Stimulated activated CD4-positive, alpha-beta T cell treated with anti-CD3 and anti-CD28 coated beads, Interleukin-4, amount 100 ng/mL, for 48 hours (primary cell): ENCODE results near the gene TGFBR3.

Experiments used
- DNase-seq, 2 donors: peaks; one replicate each; pipeline ENCODE4 v3.0.0-alpha.2; 2020; ENCODE audit warnings: low read depth in 2 of 2

Gene TGFBR3

GRCh38 chr1:91799863-91800262, 86.1 kb downstream of the TGFBR3 start:
- no peak for DNase-seq

DNA sequence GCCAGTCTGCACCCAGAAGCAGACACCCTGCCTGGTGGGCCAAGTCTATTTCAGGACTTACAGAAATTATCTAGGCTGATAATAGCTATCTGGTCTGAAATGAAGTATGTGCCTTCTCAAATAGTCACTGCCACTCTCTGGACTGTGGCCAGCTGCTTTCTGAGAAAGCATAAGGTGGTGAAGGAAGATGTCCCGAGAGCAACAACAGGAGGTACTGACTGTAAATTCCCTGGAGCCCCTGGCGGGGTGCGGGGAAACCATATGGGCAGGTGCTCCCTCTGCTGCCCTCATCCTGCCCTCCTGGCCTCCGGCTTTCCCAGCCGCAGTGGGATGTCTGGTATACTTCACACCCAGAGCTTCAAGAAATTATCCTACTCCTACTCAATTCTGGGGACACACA, 86.8 kb downstream of the TGFBR3 start:
- DNase-seq: no peak

DNA sequence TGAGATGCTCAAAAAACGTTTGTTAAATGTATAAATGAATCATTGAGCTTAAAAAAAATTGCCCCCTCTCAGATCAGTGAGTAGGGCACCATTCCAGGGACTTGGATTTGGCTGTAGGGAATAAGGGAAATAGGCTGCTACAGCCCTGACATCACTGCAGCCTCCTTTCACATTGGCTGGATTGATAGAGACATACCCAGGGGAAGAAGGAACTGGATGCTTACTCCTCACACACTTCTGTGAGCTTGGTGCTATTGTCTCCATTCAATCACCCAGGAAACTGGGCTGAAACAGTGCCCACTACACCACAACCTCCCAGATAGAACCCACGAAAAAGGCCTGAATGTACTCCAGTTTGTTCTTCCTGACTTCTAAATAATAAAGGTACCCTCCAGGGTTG, 87.2 kb downstream of the TGFBR3 start:
- no peak for DNase-seq

DNA sequence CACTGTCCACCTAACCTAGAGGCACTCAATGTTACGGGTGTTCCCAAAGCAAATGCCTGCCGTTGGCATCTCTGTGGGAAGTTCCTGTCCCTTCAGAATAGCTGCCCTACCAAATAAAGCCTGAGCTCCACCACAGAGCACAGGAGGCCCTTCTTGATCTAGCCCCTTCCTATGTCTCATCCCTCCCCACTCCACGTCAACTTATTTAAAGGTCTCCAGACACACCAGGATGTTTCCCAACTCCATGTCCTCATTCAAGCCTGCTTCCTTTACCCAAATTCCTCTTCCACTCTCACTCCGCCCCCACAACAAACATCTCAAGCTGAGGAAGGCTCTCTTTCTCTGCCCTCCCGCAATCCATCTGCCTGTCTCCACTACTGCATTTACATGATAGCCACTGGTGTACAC, 87.7 kb downstream of the TGFBR3 start:
- no peak for DNase-seq

DNA sequence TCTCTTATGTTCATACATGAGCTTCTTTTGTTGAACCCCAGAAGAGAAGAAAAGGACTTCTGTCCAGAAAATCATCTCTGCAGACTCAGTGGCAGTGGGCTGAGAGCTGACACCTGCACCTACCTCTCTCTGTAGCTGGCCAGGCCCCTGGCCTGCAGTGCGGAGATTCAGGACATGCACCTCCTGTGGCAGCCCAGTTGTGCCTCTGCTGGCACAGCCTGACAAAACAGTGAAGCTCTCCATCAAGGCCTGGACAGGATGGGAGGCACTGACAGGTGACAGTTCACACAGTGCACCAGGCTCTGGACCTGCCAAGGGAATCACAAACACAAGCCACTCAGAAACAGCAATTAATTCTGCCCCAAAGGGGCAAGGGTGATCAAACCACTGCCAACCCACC, 88.8 kb downstream of the TGFBR3 start:
- no peak for DNase-seq

GRCh38 chr1:91796390-91796654, 89.6 kb downstream of the TGFBR3 start:
- no peak for DNase-seq

DNA sequence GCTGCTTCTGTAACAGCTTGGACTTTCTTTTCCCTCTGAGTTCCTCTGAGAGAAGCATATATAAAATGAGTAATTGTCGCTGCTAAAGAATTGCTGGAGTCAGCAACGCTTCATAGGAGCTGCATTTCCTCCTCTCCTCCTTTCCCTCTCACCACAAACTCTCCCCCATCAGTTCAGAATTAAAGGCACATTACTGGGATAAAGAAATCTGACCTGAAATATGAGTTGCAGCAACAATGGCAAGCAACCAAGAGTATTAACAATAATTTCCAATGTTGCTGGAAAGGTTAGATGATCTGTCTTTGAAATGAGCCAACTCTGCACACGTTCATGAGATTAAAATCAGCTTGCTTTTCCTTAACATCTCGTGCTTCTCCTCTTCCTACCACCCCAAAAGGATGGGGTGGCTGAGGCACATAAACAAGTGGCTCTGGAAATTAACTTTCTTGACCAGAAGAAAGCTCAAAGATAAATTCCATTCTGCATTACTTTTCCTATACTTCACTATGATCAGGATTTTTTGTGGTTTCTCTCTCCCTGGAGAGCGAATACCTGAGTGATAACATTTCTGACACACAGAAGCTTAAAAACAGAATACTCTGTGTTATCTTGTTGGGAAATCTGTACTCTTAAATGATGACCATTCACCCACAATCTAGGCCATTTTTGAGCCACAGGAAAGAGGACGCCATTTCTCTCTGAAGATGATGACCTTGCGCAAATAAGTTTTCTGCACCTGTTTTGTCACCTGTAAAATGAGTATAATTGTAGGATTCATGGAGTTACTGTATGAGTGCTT, 90.2 kb downstream of the TGFBR3 start:
- DNase-seq: no peak

- DNase-seq: no peak
These were observed 92.1 kb downstream of the TGFBR3 start for GRCh38 chr1:91793877-91794276.

DNA sequence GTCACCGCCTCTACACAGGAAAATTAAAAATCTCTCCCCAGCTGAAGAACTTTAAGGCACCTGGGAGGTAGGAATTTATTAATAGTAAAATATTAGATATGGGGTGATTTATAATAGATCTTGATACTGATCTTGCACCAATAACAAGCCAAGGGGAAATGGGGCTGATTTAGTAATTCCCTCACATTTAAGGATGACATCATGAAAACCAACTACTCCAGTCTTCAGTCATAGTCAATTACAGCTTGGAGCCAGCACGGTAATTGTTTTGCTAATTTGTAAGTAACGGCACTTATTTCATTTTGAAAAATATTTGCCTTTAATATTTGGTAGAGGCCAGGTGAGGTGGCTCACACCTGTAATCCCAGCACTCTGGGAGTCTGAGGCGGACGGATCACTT, 92.8 kb downstream of the TGFBR3 start:
- DNase-seq: no peak

DNA sequence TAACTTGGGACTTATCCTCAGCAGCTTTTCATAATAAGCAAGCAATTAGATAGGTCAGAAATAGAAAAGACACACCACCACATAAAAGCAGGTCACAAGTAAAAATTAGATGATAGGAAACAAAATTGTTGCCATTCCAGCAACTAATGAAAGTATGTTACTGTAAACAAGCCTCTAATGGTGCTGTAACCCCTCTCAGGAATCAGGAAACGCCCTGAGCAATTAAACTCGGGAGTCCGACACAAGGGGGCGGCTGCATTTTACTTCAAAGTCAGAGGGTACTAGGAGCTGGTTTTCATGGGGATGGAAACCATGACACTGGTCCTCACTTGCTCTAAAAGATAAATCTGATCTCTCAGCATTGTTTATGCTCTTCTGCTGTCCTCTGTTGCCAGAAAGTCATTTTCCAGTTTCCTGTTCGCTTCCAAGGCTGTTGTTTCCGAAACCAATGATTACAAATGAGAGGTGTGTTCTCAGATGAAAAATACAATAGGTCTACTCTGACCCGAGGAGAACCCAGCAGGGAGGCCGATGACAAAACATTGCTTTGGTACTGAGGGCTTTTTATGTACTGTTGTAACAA, 93.4 kb downstream of the TGFBR3 start:
- no peak for DNase-seq

DNA sequence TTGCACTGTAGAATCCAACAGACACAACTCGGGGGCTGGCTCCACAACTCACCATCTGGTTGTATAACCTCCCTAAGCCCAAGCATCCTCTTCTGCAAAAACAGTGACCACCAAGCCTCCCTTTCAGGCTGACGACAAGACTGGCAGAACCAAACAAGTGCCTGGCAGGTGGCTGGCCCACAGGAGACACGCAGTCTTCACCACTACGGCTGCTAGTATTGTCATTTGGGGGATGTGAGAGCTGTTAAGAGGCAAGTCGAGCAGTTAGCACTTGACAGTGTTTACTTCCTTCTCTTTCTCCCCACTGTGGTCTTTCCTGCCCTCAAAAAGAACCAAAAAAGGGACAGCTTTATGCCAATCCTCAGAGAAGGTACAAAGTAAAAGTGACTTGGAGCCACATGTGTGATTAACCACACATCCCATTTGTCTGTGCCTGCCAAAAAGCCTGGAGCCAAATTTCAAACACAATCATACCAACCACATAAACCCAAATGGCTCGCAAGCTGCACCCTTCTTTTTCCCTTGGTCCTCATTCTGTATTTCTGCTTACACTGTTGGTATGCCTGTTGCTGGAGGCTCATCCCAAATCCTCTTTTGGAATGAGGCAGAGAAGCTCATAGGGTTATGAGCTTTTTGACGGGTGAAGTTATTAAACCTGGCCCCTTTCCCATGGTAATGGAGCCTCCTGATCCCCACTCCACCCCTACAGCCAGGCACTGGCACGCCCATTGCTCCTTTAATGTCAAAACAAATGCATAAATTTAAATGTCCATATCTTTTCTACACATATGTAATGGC, 94.1 kb downstream of the TGFBR3 start:
- DNase-seq: no peak

DNA sequence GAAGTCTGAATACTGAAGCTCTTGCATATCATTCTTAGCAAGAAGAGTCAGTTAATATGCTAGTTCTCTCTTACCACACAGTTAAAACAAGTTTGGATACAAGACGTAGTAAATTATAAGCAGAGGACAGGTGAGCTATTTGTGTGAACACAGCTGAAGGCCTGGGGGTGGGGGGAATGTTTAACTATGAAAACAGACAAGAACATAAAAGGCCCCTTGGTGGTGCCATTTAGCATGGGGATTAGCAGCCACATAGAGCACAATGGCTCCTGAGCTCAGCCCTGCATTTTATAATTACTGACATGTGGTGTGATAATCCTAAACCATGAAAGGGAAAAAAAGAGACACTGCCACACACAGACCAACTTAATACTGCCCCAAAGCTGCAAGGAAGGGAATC, 94.8 kb downstream of the TGFBR3 start:
- no peak for DNase-seq

DNA sequence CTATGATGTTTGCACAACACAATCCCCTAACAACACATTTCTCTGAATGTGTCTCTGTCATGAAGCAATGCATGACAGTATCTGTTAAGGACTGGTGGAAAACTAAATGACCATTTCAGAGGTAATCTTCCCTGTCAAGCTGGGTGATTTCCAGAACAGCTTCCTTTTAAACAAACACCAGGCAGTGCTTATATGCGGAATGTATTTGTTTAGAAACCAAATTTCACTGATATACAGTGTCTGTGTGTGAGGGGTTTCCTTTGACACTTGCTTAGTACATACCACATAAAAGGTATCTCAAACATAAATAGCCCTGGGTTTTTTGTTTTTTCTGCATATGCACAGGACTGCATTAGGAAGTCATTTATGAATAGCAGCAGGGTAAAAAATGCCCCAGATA, 95.6 kb downstream of the TGFBR3 start:
- no peak for DNase-seq

- DNase-seq: no peak
These were observed 96.5 kb downstream of the TGFBR3 start for GRCh38 chr1:91789273-91789997.

GRCh38 chr1:91787919-91788318, 98.0 kb downstream of the TGFBR3 start:
- DNase-seq: no peak

GRCh38 chr1:91784616-91785015, 101.3 kb downstream of the TGFBR3 start:
- no peak for DNase-seq

DNA sequence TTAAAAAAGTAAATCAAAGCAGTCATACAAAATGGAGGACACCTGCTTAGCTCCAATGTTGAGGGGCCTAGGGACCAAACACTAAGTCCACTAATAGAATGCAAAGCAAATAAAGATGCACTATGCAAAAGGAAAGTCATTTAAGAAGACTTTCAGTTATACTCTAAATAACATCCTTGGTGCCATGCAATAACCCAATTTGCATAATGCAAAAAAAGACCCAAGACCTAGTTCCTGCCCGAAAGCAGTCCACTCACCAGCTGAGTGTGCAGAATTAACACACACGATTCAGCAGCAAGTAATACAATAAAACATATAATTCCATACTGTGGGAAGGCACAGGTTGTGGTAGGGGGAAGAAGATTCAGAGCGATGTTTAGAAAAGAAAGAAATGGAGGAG, 101.8 kb downstream of the TGFBR3 start:
- no peak for DNase-seq

DNA sequence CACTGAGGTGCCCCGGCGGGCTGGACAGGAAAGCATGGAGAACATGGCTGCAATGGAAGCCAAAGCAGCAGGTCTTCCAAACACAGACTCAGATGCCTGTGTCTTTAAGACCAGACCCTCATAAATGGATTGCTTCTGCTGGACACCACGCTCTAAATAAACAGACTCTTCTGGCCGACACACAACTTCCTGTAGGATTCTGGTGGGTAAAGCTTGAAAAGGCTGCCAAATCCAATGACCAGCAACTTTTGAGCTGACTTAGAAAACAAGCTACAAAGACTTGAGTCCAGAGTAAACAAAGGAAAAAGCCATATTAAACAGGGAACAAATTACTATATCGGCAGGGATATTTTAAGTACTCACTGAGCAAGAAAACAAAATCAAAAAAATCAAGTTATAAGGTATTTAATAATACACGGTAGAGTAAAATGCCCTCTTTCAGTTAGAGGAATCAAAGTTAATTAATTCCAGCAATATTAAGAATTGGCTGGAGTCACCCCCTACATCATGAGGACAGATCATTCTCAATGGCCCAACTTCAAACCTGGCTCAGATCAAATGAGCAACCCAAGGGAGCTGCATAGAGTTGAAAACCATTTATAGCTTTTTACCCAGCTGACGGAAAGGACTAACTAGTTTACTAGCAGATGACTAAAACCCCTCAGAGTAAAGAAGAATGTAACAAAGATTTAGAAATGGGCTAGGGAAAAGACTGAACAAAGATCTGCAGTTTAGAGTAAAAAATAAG, 102.4 kb downstream of the TGFBR3 start:
- no peak for DNase-seq

DNA sequence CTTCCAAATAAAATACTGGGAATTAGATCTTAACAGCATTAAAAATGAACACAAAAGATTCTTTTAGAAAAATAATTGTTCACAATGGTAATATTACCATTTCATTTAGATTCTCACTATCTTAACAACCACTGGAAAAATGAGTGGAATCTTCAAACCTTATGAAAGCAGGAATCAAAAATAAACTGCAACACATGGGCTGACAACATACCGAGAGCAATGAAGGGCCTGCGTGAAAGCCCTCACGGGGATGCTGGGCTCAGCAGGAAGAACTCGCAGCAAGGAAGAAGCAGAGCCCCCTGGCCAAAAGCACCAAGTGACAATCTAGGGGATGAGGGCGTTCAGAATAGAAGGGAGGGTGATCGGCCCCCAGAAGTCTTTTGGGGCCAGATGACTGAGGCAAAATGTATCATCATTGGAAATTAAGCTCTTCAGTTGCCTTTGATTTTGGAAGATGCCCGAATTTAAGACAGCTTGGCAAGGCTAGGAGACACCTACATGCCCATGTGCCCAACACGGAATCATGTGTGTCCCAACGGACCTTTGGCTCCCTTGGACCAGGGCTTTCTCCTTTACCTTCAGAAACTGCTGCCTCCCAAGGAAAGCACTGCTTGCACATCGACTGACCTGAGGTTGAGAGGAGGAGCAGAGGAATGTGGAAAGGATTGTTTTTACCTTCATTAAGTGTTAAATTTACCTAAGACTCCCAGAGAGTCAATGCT, 103.9 kb downstream of the TGFBR3 start:
- DNase-seq: no peak

DNA sequence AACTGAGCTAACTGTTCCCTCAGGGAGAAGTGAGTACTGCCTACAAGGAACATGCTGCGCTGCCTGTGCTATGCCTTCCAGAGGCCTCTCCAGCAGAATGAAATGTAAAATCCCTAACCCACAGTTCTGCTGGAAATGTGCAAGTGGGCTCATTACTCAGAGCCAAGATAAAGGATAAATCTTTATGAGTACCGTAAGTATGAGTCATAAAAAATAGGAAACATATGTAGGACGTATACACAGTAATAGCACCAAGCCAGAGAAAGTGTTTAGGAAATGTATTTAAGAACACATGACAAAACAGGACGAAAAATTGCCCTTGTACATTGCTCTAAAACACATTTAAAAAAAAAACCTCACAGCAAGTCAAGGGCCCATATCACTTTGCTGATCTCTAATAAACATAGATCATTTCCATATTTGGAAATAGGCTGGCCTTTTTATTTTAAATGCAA, 104.6 kb downstream of the TGFBR3 start:
- DNase-seq: no peak

DNA sequence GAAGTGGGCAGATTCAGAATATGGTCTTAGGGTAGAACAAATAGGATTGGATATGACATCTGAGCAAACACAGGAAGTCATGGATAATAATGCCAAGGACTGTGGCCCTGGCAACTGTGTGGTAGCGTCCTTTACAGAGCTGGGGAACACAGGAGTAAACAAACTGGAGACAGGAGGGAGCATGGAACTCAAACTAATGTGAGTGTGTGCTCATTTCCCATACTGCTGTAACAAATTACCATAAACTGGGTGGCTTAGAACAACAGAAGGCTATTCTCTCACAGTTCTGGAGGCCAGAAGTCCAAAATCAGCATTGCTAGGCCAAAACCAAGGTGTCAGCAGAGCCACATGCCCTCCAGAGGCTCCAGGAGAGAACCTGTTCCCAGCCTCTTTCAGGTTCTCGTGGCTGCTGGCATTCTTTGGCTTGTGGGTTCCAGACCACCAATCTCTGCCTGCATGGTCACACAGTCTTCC, 106.4 kb downstream of the TGFBR3 start:
- no peak for DNase-seq
